GM12873 (cell line): ENCODE measurements around the gene LPO.
A peak's percentile ranks its signal among the peaks of the same experiment; 100 is the strongest.

Experiments
- TF ChIP-seq, protein P1 (sequence below): IDR thresholded peaks from 2 replicates; pipeline ENCODE4 v1.5.1; 2012; ENCODE audit warnings: low read depth, mild to moderate bottlenecking, moderate library complexity, low read length, control low read depth; ENCODE audit not compliant: insufficient read depth; ENCODE audit errors: missing control alignments

The LPO gene

GRCh38 chr17:58269557-58270291 lies 31.3 kb downstream of the LPO start:
- TF ChIP-seq, protein P1, sequence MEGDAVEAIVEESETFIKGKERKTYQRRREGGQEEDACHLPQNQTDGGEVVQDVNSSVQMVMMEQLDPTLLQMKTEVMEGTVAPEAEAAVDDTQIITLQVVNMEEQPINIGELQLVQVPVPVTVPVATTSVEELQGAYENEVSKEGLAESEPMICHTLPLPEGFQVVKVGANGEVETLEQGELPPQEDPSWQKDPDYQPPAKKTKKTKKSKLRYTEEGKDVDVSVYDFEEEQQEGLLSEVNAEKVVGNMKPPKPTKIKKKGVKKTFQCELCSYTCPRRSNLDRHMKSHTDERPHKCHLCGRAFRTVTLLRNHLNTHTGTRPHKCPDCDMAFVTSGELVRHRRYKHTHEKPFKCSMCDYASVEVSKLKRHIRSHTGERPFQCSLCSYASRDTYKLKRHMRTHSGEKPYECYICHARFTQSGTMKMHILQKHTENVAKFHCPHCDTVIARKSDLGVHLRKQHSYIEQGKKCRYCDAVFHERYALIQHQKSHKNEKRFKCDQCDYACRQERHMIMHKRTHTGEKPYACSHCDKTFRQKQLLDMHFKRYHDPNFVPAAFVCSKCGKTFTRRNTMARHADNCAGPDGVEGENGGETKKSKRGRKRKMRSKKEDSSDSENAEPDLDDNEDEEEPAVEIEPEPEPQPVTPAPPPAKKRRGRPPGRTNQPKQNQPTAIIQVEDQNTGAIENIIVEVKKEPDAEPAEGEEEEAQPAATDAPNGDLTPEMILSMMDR, result no peak

- TF ChIP-seq, protein P1, result peak; percentile 61
Observed at GRCh38 chr17:58270476-58271215, 32.3 kb downstream of the LPO start.

GRCh38 chr17:58271216-58271931 lies 33.0 kb downstream of the LPO start:
- TF ChIP-seq, protein P1, result no peak

GRCh38 chr17:58272367-58273280 lies 34.2 kb downstream of the LPO start:
- TF ChIP-seq, protein P1, result no peak

GRCh38 chr17:58273453-58274104 lies 35.2 kb downstream of the LPO start:
- TF ChIP-seq, protein P1, result no peak

DNA sequence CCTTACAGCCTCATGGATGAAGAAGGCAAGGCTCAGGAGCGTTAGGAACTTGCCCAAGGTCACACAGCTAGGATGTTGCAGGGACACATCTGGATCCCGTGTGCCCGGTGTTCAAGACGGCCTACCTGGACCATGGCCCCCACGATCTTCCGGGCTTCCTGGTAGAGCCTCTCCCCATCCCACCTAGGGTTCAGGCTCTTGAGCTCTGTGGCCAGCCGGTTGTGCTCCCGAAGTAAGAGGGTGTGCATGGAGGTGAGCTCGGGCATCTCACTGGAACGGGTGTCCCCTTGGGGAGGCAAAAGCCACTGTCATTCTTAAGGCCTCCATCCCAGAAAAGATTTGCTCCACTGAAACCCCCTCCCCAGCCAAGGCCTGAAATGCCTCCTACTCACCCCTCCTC lies 37.0 kb downstream of the LPO start:
- TF ChIP-seq, protein P1, result no peak
